Fibroblast of villous mesenchyme (primary cell): ENCODE results near the gene COL20A1. TPM values are rescaled to one million over a fixed set of nuclear protein-coding genes. Genes with fewer than 3 reads are reported as not detected.

Experiments
- DNase-seq: peaks from one replicate; pipeline ENCODE4 v3.0.0-alpha.2; 2010; ENCODE audit warnings: low read depth
- H3K4me3 ChIP-seq: 2 replicates; pipeline ENCODE4 v1.5.1; 2011; ENCODE audit warnings: low read depth, mild to moderate bottlenecking, low read length
- CTCF ChIP-seq: IDR thresholded peaks from 2 replicates; pipeline ENCODE4 v1.5.1; 2012; ENCODE audit warnings: low read depth, mild to moderate bottlenecking, low read length; ENCODE audit not compliant: insufficient read depth
- total RNA-seq: library from RNA; depleted of rRNA; stranded (reverse); fragments of >200 nt; gene quantifications from 2 replicates; pipeline ENCODE4 v1.2.3, GENCODE V29; 2012

The COL20A1 gene
- total RNA-seq, 1 donor: under 0.01 TPM

GRCh38 chr20:63370618-63371187 is 77.7 kb downstream of the COL20A1 start:
- TF ChIP-seq CTCF: no peak
- no peak for DNase-seq

GRCh38 chr20:63371291-63371865 is 78.4 kb downstream of the COL20A1 start:
- no peak for TF ChIP-seq CTCF
- DNase-seq: no peak
- no peak overlapping the region for H3K4me3 ChIP-seq

More at GRCh38 chr20:63370618-63371187, 77.7 kb downstream of the COL20A1 start:
- no peak overlapping the region for H3K4me3 ChIP-seq

GRCh38 chr20:63372971-63373885 is 80.2 kb downstream of the COL20A1 start:
- TF ChIP-seq CTCF: no peak
- no peak for DNase-seq
- no peak overlapping the region for H3K4me3 ChIP-seq

GRCh38 chr20:63373996-63374395 is 81.0 kb downstream of the COL20A1 start:
- no peak overlapping the region for H3K4me3 ChIP-seq
- TF ChIP-seq CTCF: no peak
- no peak for DNase-seq

- no peak for TF ChIP-seq CTCF
- no peak for DNase-seq
- H3K4me3 ChIP-seq: no peak overlapping the region
Observed at GRCh38 chr20:63374504-63374903, 81.5 kb downstream of the COL20A1 start.

GRCh38 chr20:63375438-63375837 is 82.5 kb downstream of the COL20A1 start:
- no peak overlapping the region for H3K4me3 ChIP-seq
- DNase-seq: no peak
- no peak for TF ChIP-seq CTCF
